ENCODE results near the gene INPP5J.

INPP5J gene

DNA sequence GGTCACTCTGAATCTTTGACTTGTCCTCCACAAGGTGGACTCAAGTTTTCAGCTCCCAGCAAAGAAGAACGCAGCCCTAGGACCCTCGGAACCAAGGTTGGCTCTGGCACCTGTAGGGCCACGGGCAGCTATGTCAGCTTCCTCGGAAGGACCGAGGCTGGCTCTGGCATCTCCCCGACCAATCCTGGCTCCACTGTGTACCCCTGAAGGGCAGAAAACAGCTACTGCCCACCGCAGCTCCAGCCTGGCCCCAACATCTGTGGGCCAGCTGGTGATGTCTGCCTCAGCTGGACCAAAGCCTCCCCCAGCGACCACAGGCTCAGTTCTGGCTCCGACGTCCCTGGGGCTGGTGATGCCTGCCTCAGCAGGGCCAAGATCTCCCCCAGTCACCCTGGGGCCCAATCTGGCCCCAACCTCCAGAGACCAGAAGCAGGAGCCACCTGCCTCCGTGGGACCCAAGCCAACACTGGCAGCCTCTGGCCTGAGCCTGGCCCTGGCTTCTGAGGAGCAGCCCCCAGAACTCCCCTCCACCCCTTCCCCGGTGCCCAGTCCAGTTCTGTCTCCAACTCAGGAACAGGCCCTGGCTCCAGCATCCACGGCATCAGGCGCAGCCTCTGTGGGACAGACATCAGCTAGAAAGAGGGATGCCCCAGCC, 2.2 kb downstream of the INPP5J start:
- H3K4me1 Mint-ChIP-seq: peaks cover 10% of the 10 kb centered on the region
- no peaks in the 10 kb centered on the region for H3K9me3 Mint-ChIP-seq
- no peak overlapping the region for H3K4me3 Mint-ChIP-seq
- ATAC-seq: no peak
- H3K36me3 Mint-ChIP-seq: no peaks in the 10 kb centered on the region
- no peak for DNase-seq (ENCODE audit: low spot score in 2 of 2)
- no peak overlapping the region for H3K27ac Mint-ChIP-seq

DNA sequence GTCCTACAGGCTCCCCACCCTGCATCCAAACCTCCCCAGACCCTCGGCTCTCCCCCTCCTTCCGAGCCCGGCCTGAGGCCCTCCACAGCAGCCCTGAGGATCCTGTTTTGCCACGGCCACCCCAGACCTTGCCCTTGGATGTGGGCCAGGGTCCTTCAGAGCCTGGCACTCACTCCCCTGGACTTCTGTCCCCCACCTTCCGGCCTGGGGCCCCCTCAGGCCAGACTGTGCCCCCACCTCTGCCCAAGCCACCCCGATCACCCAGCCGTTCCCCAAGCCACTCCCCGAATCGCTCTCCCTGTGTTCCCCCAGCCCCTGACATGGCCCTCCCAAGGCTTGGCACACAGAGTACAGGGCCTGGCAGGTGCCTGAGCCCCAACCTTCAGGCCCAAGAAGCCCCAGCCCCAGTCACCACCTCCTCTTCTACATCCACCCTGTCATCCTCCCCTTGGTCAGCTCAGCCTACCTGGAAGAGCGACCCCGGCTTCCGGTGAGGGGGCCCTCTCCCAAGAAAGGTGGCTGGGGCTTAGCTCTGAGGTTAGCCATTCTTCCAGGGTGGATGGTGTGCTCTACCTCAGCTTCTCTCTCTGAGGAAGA, 2.9 kb downstream of the INPP5J start:
- DNase-seq (ENCODE audit: low spot score in 2 of 2) (no peak), ATAC-seq (no peak)
- no peak overlapping the region for H3K27ac Mint-ChIP-seq
- no peaks in the 10 kb centered on the region for H3K36me3 Mint-ChIP-seq
- no peaks in the 10 kb centered on the region for H3K9me3 Mint-ChIP-seq
- H3K4me3 Mint-ChIP-seq: no peak overlapping the region
- peaks cover 10% of the 10 kb centered on the region for H3K4me1 Mint-ChIP-seq

DNA sequence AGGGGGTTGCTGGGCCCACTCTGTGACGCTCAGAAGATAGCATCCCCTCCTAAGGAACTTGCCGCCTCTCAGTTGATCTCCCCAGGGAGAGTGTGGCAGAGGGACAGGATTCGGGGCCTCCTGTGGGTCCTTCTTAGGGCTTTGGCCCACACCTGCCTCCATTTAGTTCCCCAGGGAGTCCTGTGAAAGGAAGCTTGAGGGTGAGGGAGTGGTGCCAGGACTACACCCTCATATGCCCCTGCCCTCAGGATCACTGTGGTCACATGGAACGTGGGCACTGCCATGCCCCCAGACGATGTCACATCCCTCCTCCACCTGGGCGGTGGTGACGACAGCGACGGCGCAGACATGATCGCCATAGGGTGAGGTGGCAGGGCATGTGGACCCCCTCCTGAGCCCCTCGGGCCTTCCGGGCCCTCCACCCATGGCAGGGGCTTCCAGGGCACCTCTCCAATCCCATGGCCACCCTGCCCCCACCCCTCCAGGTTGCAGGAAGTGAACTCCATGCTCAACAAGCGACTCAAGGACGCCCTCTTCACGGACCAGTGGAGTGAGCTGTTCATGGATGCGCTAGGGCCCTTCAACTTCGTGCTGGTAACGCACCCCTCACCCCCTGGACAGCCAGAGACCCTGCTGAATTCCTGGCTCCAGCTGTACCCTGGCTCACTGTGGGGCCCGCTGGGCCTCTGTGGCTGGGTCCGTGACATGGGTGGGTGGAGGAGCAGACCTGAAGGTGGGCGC, 3.5 kb downstream of the INPP5J start:
- H3K36me3 Mint-ChIP-seq: no peaks in the 10 kb centered on the region
- DNase-seq (ENCODE audit: low spot score in 2 of 2): no peak
- peaks cover 10% of the 10 kb centered on the region for H3K4me1 Mint-ChIP-seq
- H3K27ac Mint-ChIP-seq: no peak overlapping the region
- no peak overlapping the region for H3K4me3 Mint-ChIP-seq
- ATAC-seq: no peak
- H3K9me3 Mint-ChIP-seq: no peaks in the 10 kb centered on the region

DNA sequence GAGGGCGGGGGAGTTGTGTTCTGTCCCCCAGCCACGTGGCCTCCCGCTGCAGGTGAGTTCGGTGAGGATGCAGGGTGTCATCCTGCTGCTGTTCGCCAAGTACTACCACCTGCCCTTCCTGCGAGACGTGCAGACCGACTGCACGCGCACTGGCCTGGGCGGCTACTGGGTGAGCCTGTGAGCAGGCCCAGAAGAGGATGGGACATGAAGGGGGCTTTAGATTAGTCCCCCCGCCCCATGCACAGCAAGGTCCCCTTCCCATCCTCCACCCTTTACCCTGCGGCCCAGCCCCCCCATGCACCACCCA, 4.1 kb downstream of the INPP5J start:
- Mint-ChIP-seq H3K4me1 (peaks cover 10% of the 10 kb centered on the region), H3K4me3 (no peak overlapping the region), H3K36me3 (no peaks in the 10 kb centered on the region), H3K27ac (no peak overlapping the region), H3K9me3 (no peaks in the 10 kb centered on the region)
- no peak for DNase-seq (ENCODE audit: low spot score in 2 of 2)
- no peak for ATAC-seq

DNA sequence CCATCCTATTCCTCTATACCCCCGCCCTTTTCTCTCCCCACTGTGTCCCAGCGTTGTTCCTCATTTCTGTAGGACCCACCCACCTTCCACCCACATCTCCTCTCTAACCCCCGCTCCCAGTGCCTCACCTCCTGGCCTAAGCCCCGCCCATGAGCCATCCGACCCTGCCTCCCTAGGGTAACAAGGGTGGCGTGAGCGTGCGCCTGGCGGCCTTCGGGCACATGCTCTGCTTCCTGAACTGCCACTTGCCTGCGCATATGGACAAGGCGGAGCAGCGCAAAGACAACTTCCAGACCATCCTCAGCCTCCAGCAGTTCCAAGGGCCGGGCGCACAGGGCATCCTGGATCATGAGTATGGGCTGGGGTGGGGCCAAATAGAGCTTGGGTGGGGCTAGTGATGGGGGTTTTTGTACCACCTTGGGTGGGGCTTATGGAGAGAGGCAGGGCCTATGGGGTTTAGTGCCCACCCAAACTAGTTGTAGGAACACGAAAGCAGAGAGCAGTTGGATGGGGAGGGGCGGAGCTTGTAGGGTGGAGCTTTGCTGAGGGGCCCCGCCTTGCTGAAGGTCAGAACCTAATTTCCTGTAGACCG, 4.5 kb downstream of the INPP5J start:
- H3K27ac Mint-ChIP-seq: peak overlapping the region; percentile 37
- DNase-seq (ENCODE audit: low spot score in 2 of 2) (no peak), ATAC-seq (no peak)
- no peaks in the 10 kb centered on the region for H3K36me3 Mint-ChIP-seq
- no peaks in the 10 kb centered on the region for H3K9me3 Mint-ChIP-seq
- H3K4me3 Mint-ChIP-seq: no peak overlapping the region
- H3K4me1 Mint-ChIP-seq: peaks cover 8% of the 10 kb centered on the region

DNA sequence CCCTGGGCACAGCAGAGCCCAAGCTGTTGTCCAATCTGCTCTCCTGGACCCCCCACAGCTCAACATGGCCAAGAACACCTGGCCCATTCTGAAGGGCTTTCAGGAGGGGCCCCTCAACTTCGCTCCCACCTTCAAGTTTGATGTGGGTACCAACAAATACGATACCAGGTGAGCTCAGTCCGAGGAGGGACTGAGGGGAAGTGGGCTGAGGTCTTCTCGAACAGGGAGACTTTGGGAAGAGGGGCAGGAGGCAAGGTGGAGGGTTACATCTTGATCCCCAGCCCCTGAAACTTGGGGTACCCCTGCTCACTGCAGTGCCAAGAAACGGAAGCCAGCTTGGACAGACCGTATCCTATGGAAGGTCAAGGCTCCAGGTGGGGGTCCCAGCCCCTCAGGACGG, 5.4 kb downstream of the INPP5J start:
- H3K4me1 Mint-ChIP-seq: peaks cover 6% of the 10 kb centered on the region
- no peaks in the 10 kb centered on the region for H3K9me3 Mint-ChIP-seq
- no peaks in the 10 kb centered on the region for H3K36me3 Mint-ChIP-seq
- H3K27ac Mint-ChIP-seq: no peak overlapping the region
- ATAC-seq (no peak), DNase-seq (ENCODE audit: low spot score in 2 of 2) (no peak)
- no peak overlapping the region for H3K4me3 Mint-ChIP-seq

DNA sequence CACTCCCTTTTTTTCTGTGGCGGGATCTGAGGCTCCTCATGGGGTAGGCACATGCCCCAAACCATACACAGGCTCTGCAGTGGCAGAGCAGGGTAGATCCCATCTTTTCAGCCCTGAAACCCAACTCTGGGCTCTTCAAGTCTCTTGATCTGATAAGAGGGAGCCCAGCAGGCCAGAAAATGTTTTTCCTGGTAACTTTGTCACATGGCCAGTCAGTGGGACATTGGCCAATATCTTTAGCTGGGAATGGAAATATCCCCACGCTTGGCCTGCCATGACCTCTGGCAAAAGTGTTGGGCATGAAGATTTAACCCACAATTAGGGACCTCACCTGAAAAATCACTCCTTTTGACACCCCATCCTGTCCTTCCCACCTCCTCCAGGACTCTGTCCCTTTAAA, 8.1 kb downstream of the INPP5J start:
- H3K4me1 Mint-ChIP-seq: peaks cover 6% of the 10 kb centered on the region
- H3K9me3 Mint-ChIP-seq: no peaks in the 10 kb centered on the region
- H3K4me3 Mint-ChIP-seq: no peak overlapping the region
- H3K36me3 Mint-ChIP-seq: no peaks in the 10 kb centered on the region
- no peak overlapping the region for H3K27ac Mint-ChIP-seq
- no peak for ATAC-seq
- no peak for DNase-seq (ENCODE audit: low spot score in 2 of 2)

DNA sequence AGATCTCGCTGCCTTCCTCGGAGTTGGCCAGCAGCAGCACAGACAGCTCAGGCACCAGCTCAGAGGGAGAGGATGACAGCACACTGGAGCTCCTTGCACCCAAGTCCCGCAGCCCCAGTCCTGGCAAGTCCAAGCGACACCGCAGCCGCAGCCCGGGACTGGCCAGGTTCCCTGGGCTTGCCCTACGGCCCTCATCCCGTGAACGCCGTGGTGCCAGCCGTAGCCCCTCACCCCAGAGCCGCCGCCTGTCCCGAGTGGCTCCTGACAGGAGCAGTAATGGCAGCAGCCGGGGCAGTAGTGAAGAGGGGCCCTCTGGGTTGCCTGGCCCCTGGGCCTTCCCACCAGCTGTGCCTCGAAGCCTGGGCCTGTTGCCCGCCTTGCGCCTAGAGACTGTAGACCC, 11.1 kb downstream of the INPP5J start:
- no peaks in the 10 kb centered on the region for H3K9me3 Mint-ChIP-seq
- peak; percentile 19 for ATAC-seq

DNA sequence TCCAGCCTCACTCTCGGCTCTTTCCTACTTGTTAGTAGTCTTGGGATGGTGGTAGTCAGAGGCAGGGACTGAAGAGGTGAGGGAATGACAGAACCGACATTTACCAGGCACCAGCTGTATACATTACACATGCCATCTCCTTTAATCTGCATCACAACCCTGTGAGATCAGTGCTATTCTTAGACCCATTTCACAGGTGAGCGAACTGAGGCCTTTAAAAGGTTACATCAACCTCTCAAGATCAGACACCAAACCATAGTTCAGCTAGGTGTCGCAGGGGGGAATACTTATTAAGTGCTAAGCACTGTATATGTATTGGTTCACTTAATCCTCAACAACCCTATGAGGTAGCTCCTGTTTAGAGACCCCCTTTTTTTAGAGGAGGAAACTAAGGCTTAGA, 11.9 kb downstream of the INPP5J start:
- Mint-ChIP-seq H3K9me3 (no peaks in the 10 kb centered on the region), H3K27ac (no peak overlapping the region), H3K4me1 (no peaks in the 10 kb centered on the region), H3K36me3 (no peaks in the 10 kb centered on the region), H3K4me3 (no peak overlapping the region)
- no peak for ATAC-seq
- no peak for DNase-seq (ENCODE audit: low spot score in 2 of 2)

More for the DNA sequence above, 11.1 kb downstream of the INPP5J start:
- no peaks in the 10 kb centered on the region for H3K4me1 Mint-ChIP-seq
- no peak for DNase-seq (ENCODE audit: low spot score in 2 of 2)
- no peak overlapping the region for H3K4me3 Mint-ChIP-seq
- no peak overlapping the region for H3K27ac Mint-ChIP-seq
- no peaks in the 10 kb centered on the region for H3K36me3 Mint-ChIP-seq

DNA sequence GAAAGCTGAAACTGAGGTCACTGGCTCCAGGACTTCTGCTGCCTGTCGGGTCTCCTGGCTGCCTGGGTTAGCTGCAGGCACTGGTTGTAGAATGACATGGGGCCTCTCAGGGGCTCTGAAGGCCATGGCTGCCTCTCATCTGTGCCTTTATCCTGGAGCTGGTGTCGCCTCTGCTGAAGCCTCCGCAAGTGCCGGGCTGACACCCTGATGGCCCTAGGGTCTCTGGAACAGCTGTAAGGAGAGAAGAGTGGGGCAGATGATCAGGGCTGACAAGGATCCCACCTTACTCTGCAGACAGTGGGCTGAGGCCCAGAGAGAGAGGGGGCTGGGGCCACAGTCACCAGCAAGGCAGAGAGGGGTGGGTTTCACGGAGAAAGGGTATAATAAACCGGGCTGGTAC, 12.9 kb downstream of the INPP5J start:
- Mint-ChIP-seq H3K4me1 (no peaks in the 10 kb centered on the region), H3K4me3 (no peak overlapping the region), H3K9me3 (no peaks in the 10 kb centered on the region), H3K27ac (peak overlapping the region; percentile 34), H3K36me3 (no peaks in the 10 kb centered on the region)
- no peak for ATAC-seq
- no peak for DNase-seq (ENCODE audit: low spot score in 2 of 2)

DNA sequence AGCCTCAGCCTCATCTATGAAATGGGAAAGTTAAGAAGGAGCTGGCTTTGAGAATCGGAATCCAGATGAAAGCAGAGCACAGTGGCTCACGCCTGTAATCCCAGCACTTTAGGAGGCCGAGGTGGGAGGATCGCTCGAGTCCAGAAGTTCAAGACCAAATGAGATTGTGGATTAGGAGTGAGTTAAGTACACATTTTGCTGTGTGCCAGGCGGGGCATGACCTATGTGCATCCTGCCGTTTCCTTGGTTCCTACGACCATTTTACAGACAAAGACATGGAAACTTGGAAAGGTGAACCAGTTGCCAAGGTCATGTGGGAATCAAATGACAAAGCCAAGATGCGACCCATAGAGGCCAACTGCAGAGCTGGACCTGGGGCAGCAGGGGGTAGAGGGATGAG, 13.4 kb downstream of the INPP5J start:
- Mint-ChIP-seq H3K4me3 (no peak overlapping the region), H3K9me3 (no peaks in the 10 kb centered on the region), H3K4me1 (no peaks in the 10 kb centered on the region), H3K27ac (peak overlapping the region; percentile 34), H3K36me3 (no peaks in the 10 kb centered on the region)
- ATAC-seq (no peak), DNase-seq (ENCODE audit: low spot score in 2 of 2) (no peak)

DNA sequence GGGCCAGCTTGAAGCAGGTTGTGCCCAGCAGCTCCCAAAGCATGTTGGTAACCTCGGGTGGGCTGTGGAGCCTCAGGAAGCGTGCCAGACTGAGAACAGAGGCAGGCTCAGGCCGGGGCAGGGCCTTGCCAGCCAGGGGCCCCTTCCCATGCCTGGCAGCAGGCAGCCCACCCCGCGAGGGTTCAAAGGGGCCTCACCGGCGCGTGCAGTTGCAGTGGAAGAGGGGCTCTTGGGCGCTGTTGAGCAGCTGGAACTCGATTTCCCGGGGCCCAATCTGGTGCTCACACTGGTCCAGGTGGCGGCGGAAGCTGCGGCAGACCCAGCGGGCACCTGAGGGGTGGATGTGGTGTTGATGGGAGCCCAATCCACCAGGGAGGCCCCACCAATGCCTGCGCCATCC, 13.9 kb downstream of the INPP5J start:
- no peak for ATAC-seq

DNA sequence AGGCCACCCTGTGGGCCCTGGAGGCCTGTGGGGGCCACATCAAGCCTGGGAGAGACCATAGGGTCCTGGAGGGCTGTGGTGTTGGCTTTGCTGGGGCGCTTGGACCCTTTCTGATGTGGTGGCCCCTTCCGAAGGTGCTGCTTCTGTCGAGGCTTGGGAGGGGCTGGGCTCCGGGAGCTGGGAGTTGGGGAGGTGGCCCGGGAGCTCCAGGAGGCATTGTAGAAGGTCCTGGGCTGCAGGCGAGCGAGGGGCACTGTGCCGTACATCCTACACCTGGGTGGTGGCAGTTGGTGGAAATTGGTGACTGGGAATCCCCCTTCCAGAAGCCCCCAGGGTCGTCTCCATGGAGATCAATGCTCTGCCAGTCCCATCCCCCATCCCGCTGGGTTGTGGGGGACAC, 15.0 kb downstream of the INPP5J start:
- DNase-seq (ENCODE audit: low spot score in 2 of 2): no peak
- Mint-ChIP-seq H3K4me3 (no peak overlapping the region), H3K27ac (no peak overlapping the region), H3K4me1 (no peaks in the 10 kb centered on the region), H3K9me3 (no peaks in the 10 kb centered on the region), H3K36me3 (no peaks in the 10 kb centered on the region)
- ATAC-seq: no peak

More for the DNA sequence above, 13.9 kb downstream of the INPP5J start:
- H3K27ac Mint-ChIP-seq: no peak overlapping the region
- H3K4me1 Mint-ChIP-seq: no peaks in the 10 kb centered on the region
- no peak overlapping the region for H3K4me3 Mint-ChIP-seq
- H3K9me3 Mint-ChIP-seq: no peaks in the 10 kb centered on the region
- no peak for DNase-seq (ENCODE audit: low spot score in 2 of 2)
- no peaks in the 10 kb centered on the region for H3K36me3 Mint-ChIP-seq

DNA sequence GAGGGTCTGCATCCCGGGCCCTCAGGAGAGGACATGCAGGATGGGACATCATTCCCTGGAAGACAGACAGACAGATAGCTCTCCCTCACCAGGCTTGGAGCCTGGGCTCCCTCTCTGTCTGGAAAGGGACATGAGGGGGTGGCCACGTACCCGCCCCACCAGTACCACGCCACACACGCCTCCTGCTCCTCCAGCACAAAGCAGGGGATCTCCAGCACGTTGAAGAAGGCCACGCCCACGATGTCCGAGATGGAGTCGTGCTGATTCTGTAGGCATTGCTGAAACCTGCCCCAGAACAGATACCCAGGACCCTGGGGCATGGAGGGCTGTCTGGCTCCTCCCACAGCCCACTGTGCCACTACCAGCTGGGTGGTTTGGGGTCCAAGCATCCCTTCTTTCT, 15.4 kb downstream of the INPP5J start:
- Mint-ChIP-seq H3K36me3 (no peaks in the 10 kb centered on the region), H3K4me1 (no peaks in the 10 kb centered on the region), H3K4me3 (no peak overlapping the region), H3K27ac (no peak overlapping the region), H3K9me3 (no peaks in the 10 kb centered on the region)
- no peak for DNase-seq (ENCODE audit: low spot score in 2 of 2)
- no peak for ATAC-seq

DNA sequence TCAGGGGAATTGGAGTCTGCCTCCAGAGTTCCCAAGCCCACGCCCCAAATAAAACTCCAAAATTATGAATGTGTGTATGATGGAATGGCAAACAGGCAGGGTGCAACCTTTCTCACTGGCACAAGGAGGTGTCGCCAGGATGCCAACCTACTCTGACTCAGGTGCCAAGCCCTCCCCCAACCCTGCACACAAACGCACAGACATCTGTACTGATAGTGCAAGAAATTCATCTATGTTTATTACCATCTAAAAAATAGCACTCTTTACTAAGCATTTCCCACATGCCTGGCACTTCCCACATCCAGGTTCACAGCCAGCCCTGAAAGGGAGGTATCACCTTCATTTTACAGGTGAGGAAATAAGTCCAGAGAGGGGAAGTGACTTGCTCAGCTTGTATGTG, 16.3 kb downstream of the INPP5J start:
- no peaks in the 10 kb centered on the region for H3K36me3 Mint-ChIP-seq
- H3K27ac Mint-ChIP-seq: no peak overlapping the region
- H3K4me1 Mint-ChIP-seq: no peaks in the 10 kb centered on the region
- ATAC-seq (no peak), DNase-seq (ENCODE audit: low spot score in 2 of 2) (no peak)
- H3K4me3 Mint-ChIP-seq: no peak overlapping the region
- H3K9me3 Mint-ChIP-seq: no peaks in the 10 kb centered on the region

All from stimulated activated effector memory CD8-positive, alpha-beta T cell treated with anti-CD3 and anti-CD28 coated beads, Interleukin-12 subunit alpha, Interleukin-12 subunit beta, amount 100 ng/mL, for 72 hours (primary cell).